ENCODE results near the gene MAZ. TPM values are rescaled to one million over a fixed set of nuclear protein-coding genes. Genes with fewer than 3 reads are reported as not detected.

Gene MAZ
- total RNA-seq, 1 experiment from 2014 or later: 256 TPM

DNA sequence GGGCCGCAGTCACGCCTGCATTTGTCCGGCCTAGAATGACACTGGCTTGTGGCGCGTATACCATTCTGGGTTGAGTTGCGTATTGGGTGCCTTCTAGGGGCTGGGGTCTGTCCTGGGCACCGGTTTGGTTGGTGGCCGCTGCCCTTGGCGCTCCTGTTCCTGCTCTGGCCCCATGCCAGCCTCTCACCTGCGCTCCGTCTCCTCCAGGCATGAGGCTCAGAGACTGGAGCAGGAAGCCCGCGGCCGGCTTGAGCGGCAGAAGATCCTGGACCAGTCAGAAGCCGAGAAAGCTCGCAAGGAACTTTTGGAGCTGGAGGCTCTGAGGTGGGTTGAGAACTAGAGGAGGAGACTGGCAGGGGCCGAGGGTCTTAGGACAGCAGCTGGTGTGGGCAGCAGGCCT lies 39.3 kb downstream of the MAZ start:
- TF ChIP-seq EZH2phosphoT487 (IDR thresholded peaks at IDR 0.05; ENCODE audit: borderline replicate concordance): no peak
- TF ChIP-seq SP1 (IDR thresholded peaks at IDR 0.05; ENCODE audit: low read depth): no peak
- no peak for TF ChIP-seq POLR2A (IDR thresholded peaks at IDR 0.05; ENCODE audit: borderline replicate concordance, extremely low read depth, insufficient read depth, insufficient read length)
- TF ChIP-seq, protein P1, sequence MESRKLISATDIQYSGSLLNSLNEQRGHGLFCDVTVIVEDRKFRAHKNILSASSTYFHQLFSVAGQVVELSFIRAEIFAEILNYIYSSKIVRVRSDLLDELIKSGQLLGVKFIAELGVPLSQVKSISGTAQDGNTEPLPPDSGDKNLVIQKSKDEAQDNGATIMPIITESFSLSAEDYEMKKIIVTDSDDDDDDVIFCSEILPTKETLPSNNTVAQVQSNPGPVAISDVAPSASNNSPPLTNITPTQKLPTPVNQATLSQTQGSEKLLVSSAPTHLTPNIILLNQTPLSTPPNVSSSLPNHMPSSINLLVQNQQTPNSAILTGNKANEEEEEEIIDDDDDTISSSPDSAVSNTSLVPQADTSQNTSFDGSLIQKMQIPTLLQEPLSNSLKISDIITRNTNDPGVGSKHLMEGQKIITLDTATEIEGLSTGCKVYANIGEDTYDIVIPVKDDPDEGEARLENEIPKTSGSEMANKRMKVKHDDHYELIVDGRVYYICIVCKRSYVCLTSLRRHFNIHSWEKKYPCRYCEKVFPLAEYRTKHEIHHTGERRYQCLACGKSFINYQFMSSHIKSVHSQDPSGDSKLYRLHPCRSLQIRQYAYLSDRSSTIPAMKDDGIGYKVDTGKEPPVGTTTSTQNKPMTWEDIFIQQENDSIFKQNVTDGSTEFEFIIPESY (IDR thresholded peaks at IDR 0.05; ENCODE audit: extremely low read depth, insufficient replicate concordance, low read length): no peak
- no peak for TF ChIP-seq ZNF274 (IDR thresholded peaks at IDR 0.05; ENCODE audit: low read depth, low read length)
- no peak for TF ChIP-seq EZH2 (IDR thresholded peaks at IDR 0.05)
- CTCF ChIA-PET: no interaction called here

More for the DNA sequence above, 39.3 kb downstream of the MAZ start:
- ChIA-PET RAD21 (ENCODE audit: low non-redundant PET in 1 of 2, low total read pairs in 2 of 2, uncharacterized antibody in 2 of 2, unreplicated experiment in 2 of 2) (no interaction called here), POLR2A (no interaction called here)
- no peaks in the 10 kb centered on the region for H3K27me3 ChIP-seq (ENCODE audit: insufficient read depth, low read length)
- no TSS peak for BruUV-seq (replicated peaks)
- no peak overlapping the region for H2AFZ ChIP-seq (ENCODE audit: low read depth, low read length, poor library complexity, severe bottlenecking)
- DNase-seq (ENCODE audit: low read depth, low spot score) (no peak), ATAC-seq (no peak)
- no peaks in the 10 kb centered on the region for H3K79me2 ChIP-seq (ENCODE audit: insufficient read depth, low read length)
- intact Hi-C loops (cut with micrococcal nuclease): no loop called here
- no peak overlapping the region for H3K9ac ChIP-seq (ENCODE audit: low read length)
- no peaks in the 10 kb centered on the region for H4K20me1 ChIP-seq (ENCODE audit: insufficient read depth)
- no peak overlapping the region for H3K4me2 ChIP-seq (ENCODE audit: low read length)
- no peaks in the 10 kb centered on the region for H3K9me2 ChIP-seq (ENCODE audit: insufficient read depth)
- peaks cover 0 to 5% of the 10 kb centered on the region in 2 experiments; a peak in 2 of 4 replicates for H3K4me1 ChIP-seq (ENCODE audit: control insufficient read depth in 1 of 2, insufficient read depth in 2 of 2, low read length in 2 of 2)
- no peaks in the 10 kb centered on the region for H3K9me3 ChIP-seq (ENCODE audit: control insufficient read depth in 1 of 2, insufficient read depth in 1 of 2, low read depth in 1 of 2, low read length in 2 of 2)
- H3K36me3 ChIP-seq (ENCODE audit: control insufficient read depth in 1 of 2, insufficient read depth in 2 of 2, low read length in 2 of 2): peaks cover 0 to 2% of the 10 kb centered on the region in 2 experiments; a peak in 2 of 4 replicates
- H3K27ac ChIP-seq (ENCODE audit: low read depth, low read length): no peak overlapping the region
- H3K4me3 ChIP-seq (replicated peaks in 1 of 2; ENCODE audit: low read depth in 1 of 2, low read length in 2 of 2): no peak overlapping the region
